ENCODE measurements around the gene AGPAT2.

DNA sequence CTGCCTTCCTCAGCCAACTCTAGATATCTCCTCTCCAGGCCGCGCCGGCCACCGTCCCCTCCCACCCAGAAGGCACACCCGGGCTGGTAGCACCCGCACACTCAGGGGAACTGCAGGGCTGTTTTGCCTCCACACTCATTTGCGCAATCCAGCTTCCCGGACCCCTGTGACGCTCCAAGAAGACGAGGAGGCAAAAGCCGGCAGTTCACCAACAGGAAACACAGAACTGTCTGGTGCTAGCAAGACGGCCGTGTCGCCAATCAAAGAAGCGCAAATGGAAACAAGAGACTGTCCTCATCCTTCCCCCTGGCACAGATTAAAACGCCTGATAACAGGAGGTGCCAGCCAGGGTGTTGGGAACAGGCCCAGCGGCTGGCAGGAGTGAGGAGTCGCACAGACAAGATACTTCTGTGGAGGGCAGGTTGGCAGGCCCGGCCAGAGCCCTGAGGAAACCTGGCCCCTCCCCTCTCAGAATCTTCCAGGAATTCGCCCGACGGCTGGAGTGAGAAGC lies 7.8 kb downstream of the AGPAT2 start:
- TF ChIP-seq EZH2 (IDR thresholded peaks at IDR 0.05; ENCODE audit: low read depth) (no peak), CTCF (conservative IDR thresholded peaks at IDR 0.05) (no peak)
